GM10266 (cell line): ENCODE measurements around the gene B3GALNT1.
A peak's percentile ranks its signal among the peaks of the same experiment; 100 is the strongest.

ENCODE experiments used
- DNase-seq: peaks from one replicate; pipeline ENCODE4 v3.0.0; 2012; ENCODE audit errors: extremely low spot score
- TF ChIP-seq, protein P1 (sequence below): IDR thresholded peaks from 2 replicates; pipeline ENCODE4 v1.5.1; 2012; ENCODE audit warnings: mild to moderate bottlenecking, low read depth; ENCODE audit not compliant: control insufficient read depth, insufficient read depth; ENCODE audit errors: missing control alignments

The B3GALNT1 gene

GRCh38 chr3:161069511-161070251 lies 35.5 kb downstream of the B3GALNT1 start:
- TF ChIP-seq, protein P1, sequence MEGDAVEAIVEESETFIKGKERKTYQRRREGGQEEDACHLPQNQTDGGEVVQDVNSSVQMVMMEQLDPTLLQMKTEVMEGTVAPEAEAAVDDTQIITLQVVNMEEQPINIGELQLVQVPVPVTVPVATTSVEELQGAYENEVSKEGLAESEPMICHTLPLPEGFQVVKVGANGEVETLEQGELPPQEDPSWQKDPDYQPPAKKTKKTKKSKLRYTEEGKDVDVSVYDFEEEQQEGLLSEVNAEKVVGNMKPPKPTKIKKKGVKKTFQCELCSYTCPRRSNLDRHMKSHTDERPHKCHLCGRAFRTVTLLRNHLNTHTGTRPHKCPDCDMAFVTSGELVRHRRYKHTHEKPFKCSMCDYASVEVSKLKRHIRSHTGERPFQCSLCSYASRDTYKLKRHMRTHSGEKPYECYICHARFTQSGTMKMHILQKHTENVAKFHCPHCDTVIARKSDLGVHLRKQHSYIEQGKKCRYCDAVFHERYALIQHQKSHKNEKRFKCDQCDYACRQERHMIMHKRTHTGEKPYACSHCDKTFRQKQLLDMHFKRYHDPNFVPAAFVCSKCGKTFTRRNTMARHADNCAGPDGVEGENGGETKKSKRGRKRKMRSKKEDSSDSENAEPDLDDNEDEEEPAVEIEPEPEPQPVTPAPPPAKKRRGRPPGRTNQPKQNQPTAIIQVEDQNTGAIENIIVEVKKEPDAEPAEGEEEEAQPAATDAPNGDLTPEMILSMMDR, result no peak
- peak; percentile 47 for DNase-seq

DNA sequence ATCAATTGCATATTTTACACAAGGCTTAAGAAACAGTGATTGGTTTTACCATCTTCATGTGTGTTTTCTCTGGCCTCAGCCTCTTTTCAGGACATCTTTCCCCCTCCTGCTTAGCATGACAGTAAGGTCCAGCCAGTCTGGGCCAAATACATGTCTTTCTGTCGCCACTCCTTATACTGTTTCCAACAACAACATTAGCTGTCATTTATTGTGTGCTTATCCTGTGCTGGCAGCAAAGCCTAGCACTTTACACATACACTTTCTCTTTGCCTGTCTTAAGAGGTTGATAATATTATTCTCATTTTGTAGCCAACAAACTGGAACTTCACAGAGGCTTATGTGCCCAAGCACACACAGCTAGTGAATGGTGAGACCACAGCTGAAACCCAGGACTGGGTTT lies 37.8 kb downstream of the B3GALNT1 start:
- DNase-seq, result no peak
- TF ChIP-seq, protein P1, result no peak

- no peak for DNase-seq
- TF ChIP-seq, protein P1, result no peak
Measured at GRCh38 chr3:161066930-161067329, 38.2 kb downstream of the B3GALNT1 start.

- DNase-seq, result no peak
Measured at GRCh38 chr3:161064413-161064812, 40.7 kb downstream of the B3GALNT1 start.

DNA sequence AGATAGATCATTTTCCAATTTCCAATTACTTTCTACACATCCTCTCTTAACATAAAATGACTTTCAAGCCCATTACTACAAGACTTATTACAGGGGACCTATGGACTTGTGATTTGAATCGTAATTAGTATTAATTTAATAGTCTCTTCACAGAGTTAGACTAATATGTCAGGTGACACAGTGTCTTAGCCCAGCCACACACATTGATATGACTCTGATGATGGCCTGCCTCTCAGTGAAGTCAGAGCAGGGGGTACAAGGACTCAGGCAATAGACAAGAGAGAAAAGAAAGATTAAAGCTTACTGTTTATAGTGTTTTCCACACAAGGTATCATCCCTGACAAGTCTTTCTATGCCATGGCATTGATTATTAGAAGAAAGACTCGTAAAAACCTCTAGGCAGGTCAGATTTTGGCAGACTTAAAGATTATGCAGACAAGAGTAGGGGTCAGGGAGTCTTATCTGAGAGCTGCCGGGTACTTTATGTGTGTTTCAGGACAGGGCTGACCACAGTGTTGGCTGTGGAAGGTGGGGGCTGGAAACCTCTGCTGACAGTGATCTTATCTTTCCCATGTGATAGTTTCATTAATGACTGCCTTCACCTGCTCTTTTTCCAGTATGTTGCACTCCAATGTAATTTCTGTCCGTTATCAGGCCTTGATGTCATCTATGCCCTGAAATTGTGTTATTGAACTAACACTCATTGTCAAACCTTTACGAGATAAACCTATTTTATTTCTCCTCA lies 50.1 kb downstream of the B3GALNT1 start:
- TF ChIP-seq, protein P1, result no peak

More at GRCh38 chr3:161064413-161064812, 40.7 kb downstream of the B3GALNT1 start:
- TF ChIP-seq, protein P1, result no peak

GRCh38 chr3:161051856-161052255 lies 53.3 kb downstream of the B3GALNT1 start:
- DNase-seq, result no peak
- TF ChIP-seq, protein P1, result no peak

More for the DNA sequence above, 50.1 kb downstream of the B3GALNT1 start:
- no peak for DNase-seq

- TF ChIP-seq, protein P1, result no peak
- no peak for DNase-seq
Measured at GRCh38 chr3:161050935-161051334, 54.2 kb downstream of the B3GALNT1 start.
